GM12872 (cell line): Measurements from ENCODE around the gene HAT1.

Experiments
- CTCF ChIP-seq: IDR thresholded peaks from 3 replicates; pipeline ENCODE4 v1.5.1; 2011; ENCODE audit warnings: low read depth, mild to moderate bottlenecking, low read length, moderate library complexity; ENCODE audit not compliant: insufficient read depth

HAT1 gene

GRCh38 chr2:171964308-171964707, 42.0 kb downstream of the HAT1 start:
- TF ChIP-seq CTCF, result no peak

GRCh38 chr2:171965238-171965637, 43.0 kb downstream of the HAT1 start:
- no peak for TF ChIP-seq CTCF

GRCh38 chr2:171965661-171966060, 43.4 kb downstream of the HAT1 start:
- TF ChIP-seq CTCF, result no peak

GRCh38 chr2:171966235-171966634, 44.0 kb downstream of the HAT1 start:
- TF ChIP-seq CTCF, result no peak

- no peak for TF ChIP-seq CTCF
Measured at GRCh38 chr2:171966688-171967087, 44.4 kb downstream of the HAT1 start.

GRCh38 chr2:171968509-171968908, 46.2 kb downstream of the HAT1 start:
- no peak for TF ChIP-seq CTCF

GRCh38 chr2:171972329-171972982, 50.2 kb downstream of the HAT1 start:
- no peak for TF ChIP-seq CTCF

- no peak for TF ChIP-seq CTCF
Measured at GRCh38 chr2:171979103-171979502, 56.8 kb downstream of the HAT1 start.
